Naive B cell (primary cell): ENCODE measurements around the gene HNRNPA0. TPM values are rescaled to one million over a fixed set of nuclear protein-coding genes. Genes with fewer than 3 reads are reported as not detected.
"Not testable (repeated sequence)": the region's sequence is repeated elsewhere in the genome, so short reads cannot be mapped to it uniquely, and the experiment has no call there.

Experiments
- ATAC-seq, 2 donors: fragments of 150-1000 bp; cut with Tn5 transposase; 2 replicates each; pipeline ENCODE4 v1.10.0; 2021; ENCODE audit warnings: low read depth in 2 of 2, mild to moderate bottlenecking in 2 of 2, moderate library complexity in 2 of 2
- DNase-seq: peaks from one replicate; pipeline ENCODE4 v3.0.0; 2022
- H3K27ac Mint-ChIP-seq, 6 donors: one replicate each; pipeline ENCODE4 v1.8.0; 2020 to 2022; ENCODE audit warnings: mild to moderate bottlenecking in 6 of 6, mixed read lengths in 6 of 6, moderate library complexity in 5 of 6, inconsistent platforms in 2 of 6
- H3K27me3 Mint-ChIP-seq, 3 donors: one replicate each; pipeline ENCODE4 v1.8.0; 2021 to 2022; ENCODE audit warnings: mixed read lengths in 3 of 3, mild to moderate bottlenecking in 1 of 3
- H3K36me3 Mint-ChIP-seq, 2 donors: one replicate each; pipeline ENCODE4 v1.8.0; 2020 to 2022; ENCODE audit warnings: mixed read lengths in 2 of 2, inconsistent platforms in 1 of 2, mild to moderate bottlenecking in 1 of 2
- H3K4me1 Mint-ChIP-seq, 3 donors: one replicate each; pipeline ENCODE4 v1.8.0; 2020 to 2022; ENCODE audit warnings: mixed read lengths in 3 of 3, inconsistent platforms in 1 of 3, mild to moderate bottlenecking in 1 of 3, moderate library complexity in 1 of 3
- H3K4me3 Mint-ChIP-seq, 8 donors: one replicate each; pipeline ENCODE4 v1.8.0; 2020 to 2022; ENCODE audit warnings: mild to moderate bottlenecking in 8 of 8, mixed read lengths in 8 of 8, moderate library complexity in 8 of 8, inconsistent platforms in 2 of 8
- H3K9me3 Mint-ChIP-seq, 7 donors: one replicate each; pipeline ENCODE4 v1.8.0; 2020 to 2022; ENCODE audit warnings: mixed read lengths in 7 of 7, mild to moderate bottlenecking in 5 of 7, inconsistent platforms in 2 of 7, moderate library complexity in 1 of 7
- polyA plus RNA-seq, 6 donors: library from polyadenylated mRNA; unstranded; fragments of 300-500 nt; fragmentation: Illumina TruSeq; gene quantifications; one replicate each; pipeline ENCODE4 v1.2.3, GENCODE V29; 2021; ENCODE audit warnings: low read depth in 6 of 6

Gene HNRNPA0
- polyA plus RNA-seq, 6 donors from 2014 or later: 7.3 to 22.2 (median 17.9) TPM

- not testable (repeated sequence) for H3K27me3 Mint-ChIP-seq, H3K27ac Mint-ChIP-seq, ATAC-seq, H3K4me3 Mint-ChIP-seq, DNase-seq, H3K4me1 Mint-ChIP-seq
- peaks cover 34 to 42% of the 10 kb centered on the region in 2 donors for H3K36me3 Mint-ChIP-seq
- peaks cover 0 to 32% (median 19%) of the 10 kb centered on the region in 7 donors for H3K9me3 Mint-ChIP-seq
Measured at GRCh38 chr5:137767937-137768336, 13.8 kb upstream of the HNRNPA0 start.

GRCh38 chr5:137761566-137761965, 7.4 kb upstream of the HNRNPA0 start:
- Mint-ChIP-seq H3K9me3 (peaks cover 0 to 4% (median 1%) of the 10 kb centered on the region in 7 donors), H3K4me3 (no peak overlapping the region), H3K27me3 (no peaks in the 10 kb centered on the region), H3K4me1 (no peaks in the 10 kb centered on the region), H3K36me3 (peaks cover 4 to 14% of the 10 kb centered on the region in 2 donors), H3K27ac (no peak overlapping the region)
- ATAC-seq (no peak), DNase-seq (no peak)

GRCh38 chr5:137760719-137761516, 6.8 kb upstream of the HNRNPA0 start:
- peaks cover 0 to 3% (median 0%) of the 10 kb centered on the region in 7 donors for H3K9me3 Mint-ChIP-seq
- ATAC-seq: no peak
- H3K27ac Mint-ChIP-seq: no peak overlapping the region
- peaks cover 4 to 9% of the 10 kb centered on the region in 2 donors for H3K36me3 Mint-ChIP-seq
- H3K27me3 Mint-ChIP-seq: no peaks in the 10 kb centered on the region
- no peaks in the 10 kb centered on the region for H3K4me1 Mint-ChIP-seq
- DNase-seq: no peak
- H3K4me3 Mint-ChIP-seq: no peak overlapping the region

- H3K36me3 Mint-ChIP-seq: peaks cover 3 to 4% of the 10 kb centered on the region in 2 donors
- no peaks in the 10 kb centered on the region for H3K27me3 Mint-ChIP-seq
- peaks cover 0 to 6% (median 0%) of the 10 kb centered on the region in 3 donors for H3K4me1 Mint-ChIP-seq
- no peak for ATAC-seq
- H3K9me3 Mint-ChIP-seq: no peaks in the 10 kb centered on the region
- no peak overlapping the region for H3K4me3 Mint-ChIP-seq
- H3K27ac Mint-ChIP-seq: no peak overlapping the region
- DNase-seq: no peak
Measured at GRCh38 chr5:137760294-137760693, 6.1 kb upstream of the HNRNPA0 start.

- Mint-ChIP-seq H3K27ac (no peak overlapping the region), H3K36me3 (peaks cover 0 to 4% of the 10 kb centered on the region in 2 donors), H3K9me3 (no peaks in the 10 kb centered on the region), H3K4me1 (peaks cover 0 to 14% (median 1%) of the 10 kb centered on the region in 3 donors), H3K4me3 (peak overlapping the region in 1 of 8 donors; percentile 63), H3K27me3 (no peaks in the 10 kb centered on the region)
- ATAC-seq (no peak), DNase-seq (no peak)
Measured at GRCh38 chr5:137758715-137759306, 4.6 kb upstream of the HNRNPA0 start.

- Mint-ChIP-seq H3K4me3 (peak overlapping the region in 1 of 8 donors; percentile 63), H3K4me1 (peaks cover under 1 to 14% (median 7%) of the 10 kb centered on the region in 3 donors), H3K9me3 (no peaks in the 10 kb centered on the region), H3K27ac (no peak overlapping the region), H3K36me3 (peaks cover 0 to 4% of the 10 kb centered on the region in 2 donors), H3K27me3 (no peaks in the 10 kb centered on the region)
- ATAC-seq: no peak
- DNase-seq: no peak
Measured at GRCh38 chr5:137758121-137758520, 4.0 kb upstream of the HNRNPA0 start.

- DNase-seq (no peak), ATAC-seq (no peak)
- Mint-ChIP-seq H3K4me3 (peak overlapping the region in 1 of 8 donors; percentile 99), H3K27ac (no peak overlapping the region), H3K9me3 (no peaks in the 10 kb centered on the region), H3K27me3 (no peaks in the 10 kb centered on the region), H3K4me1 (peaks cover 5 to 18% (median 7%) of the 10 kb centered on the region in 3 donors), H3K36me3 (peaks cover 0 to 4% of the 10 kb centered on the region in 2 donors)
Measured at GRCh38 chr5:137757634-137758033, 3.5 kb upstream of the HNRNPA0 start.

GRCh38 chr5:137754961-137755762, 999 bp upstream of the HNRNPA0 start:
- H3K9me3 Mint-ChIP-seq: no peaks in the 10 kb centered on the region

GRCh38 chr5:137753691-137754187, 424 bp downstream of the HNRNPA0 start:
- Mint-ChIP-seq H3K27ac (peak overlapping the region; percentile 100), H3K9me3 (no peaks in the 10 kb centered on the region), H3K4me3 (peak overlapping the region; percentile 87 to 100 (median 98)), H3K4me1 (peaks cover 22 to 48% (median 27%) of the 10 kb centered on the region in 3 donors), H3K27me3 (no peaks in the 10 kb centered on the region), H3K36me3 (peaks cover 0 to 4% of the 10 kb centered on the region in 2 donors)
- DNase-seq (no peak), ATAC-seq (peak; percentile 9 to 10)

More at GRCh38 chr5:137754961-137755762, 999 bp upstream of the HNRNPA0 start:
- ATAC-seq: peak; percentile 29 to 34
- Mint-ChIP-seq H3K27me3 (no peaks in the 10 kb centered on the region), H3K36me3 (peaks cover 0 to 4% of the 10 kb centered on the region in 2 donors), H3K27ac (peak overlapping the region; percentile 100), H3K4me3 (peak overlapping the region; percentile 87 to 100 (median 98)), H3K4me1 (peaks cover 22 to 41% (median 27%) of the 10 kb centered on the region in 3 donors)
- DNase-seq: no peak

- no peaks in the 10 kb centered on the region for H3K27me3 Mint-ChIP-seq
- peak overlapping the region; percentile 87 to 100 (median 98) for H3K4me3 Mint-ChIP-seq
- H3K9me3 Mint-ChIP-seq: no peaks in the 10 kb centered on the region
- DNase-seq (peak; percentile 43), ATAC-seq (no peak)
- peaks cover 22 to 48% (median 27%) of the 10 kb centered on the region in 3 donors for H3K4me1 Mint-ChIP-seq
- H3K36me3 Mint-ChIP-seq: no peaks in the 10 kb centered on the region
- H3K27ac Mint-ChIP-seq: peak overlapping the region; percentile 100
Measured at GRCh38 chr5:137752905-137753690, 1.1 kb downstream of the HNRNPA0 start.

GRCh38 chr5:137751869-137752491, 2.2 kb downstream of the HNRNPA0 start:
- Mint-ChIP-seq H3K27me3 (no peaks in the 10 kb centered on the region), H3K36me3 (no peaks in the 10 kb centered on the region), H3K4me1 (peaks cover 22 to 48% (median 27%) of the 10 kb centered on the region in 3 donors), H3K27ac (peak overlapping the region in 5 of 6 donors; percentile 8 to 100 (median 35)), H3K4me3 (peak overlapping the region; percentile 87 to 100 (median 98)), H3K9me3 (no peaks in the 10 kb centered on the region)
- DNase-seq: peak; percentile 11
- no peak for ATAC-seq

GRCh38 chr5:137750436-137750835, 3.7 kb downstream of the HNRNPA0 start:
- DNase-seq: no peak
- no peaks in the 10 kb centered on the region for H3K36me3 Mint-ChIP-seq
- ATAC-seq: no peak
- H3K4me1 Mint-ChIP-seq: peaks cover 22 to 44% (median 27%) of the 10 kb centered on the region in 3 donors
- no peaks in the 10 kb centered on the region for H3K9me3 Mint-ChIP-seq
- H3K4me3 Mint-ChIP-seq: peak overlapping the region in 2 of 8 donors; percentile 9 to 99
- peak overlapping the region in 2 of 6 donors; percentile 8 to 59 for H3K27ac Mint-ChIP-seq
- no peaks in the 10 kb centered on the region for H3K27me3 Mint-ChIP-seq
